Thyroid gland (tissue), 4 donors: Measurements from ENCODE around the gene LANCL3.

ENCODE experiments used
- CTCF ChIP-seq, 6 experiments: fragments of 200-600 bp in 3 of 6; fragments of 450-650 bp in 3 of 6; sonication (generic) in 3 of 6; IDR thresholded peaks; one replicate each; pipeline ENCODE4 v1.5.1; 2016 to 2019; ENCODE audit warnings: antibody characterized with exemption in 6 of 6, mild to moderate bottlenecking in 2 of 6, inconsistent platforms in 1 of 6, moderate library complexity in 1 of 6
- POLR2A ChIP-seq, 2 donors: fragments of 450-650 bp; IDR thresholded peaks; one replicate each; pipeline ENCODE4 v1.6.1; 2017; ENCODE audit warnings: antibody characterized with exemption in 2 of 2, mild to moderate bottlenecking in 2 of 2, moderate library complexity in 1 of 2

DNA sequence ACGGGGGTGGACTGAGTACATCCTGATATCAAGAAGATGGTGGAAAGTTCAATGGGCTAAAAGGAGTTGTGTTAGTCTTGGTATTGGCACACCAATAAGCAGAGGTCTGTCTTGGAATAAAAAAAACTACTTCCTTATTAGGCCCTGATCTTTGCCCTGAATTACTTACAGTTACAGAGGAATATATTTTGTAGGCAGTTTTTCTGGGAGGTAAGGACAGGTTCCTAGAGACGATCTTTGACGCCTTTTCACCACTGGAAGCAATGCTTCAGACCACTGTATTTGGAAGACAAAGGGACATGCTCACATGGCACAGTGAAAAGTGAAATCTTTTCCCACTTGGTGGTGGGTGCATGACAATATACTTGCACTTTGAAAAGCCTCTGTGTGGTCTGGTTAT is 113.5 kb downstream of the LANCL3 start:
- TF ChIP-seq CTCF (IDR thresholded peaks at IDR 0.05) (no peak), POLR2A (IDR thresholded peaks at IDR 0.05) (no peak)
